ENCODE results near the gene RDH16.
"Not testable (repeated sequence)": the region's sequence is repeated elsewhere in the genome, so short reads cannot be mapped to it uniquely, and the experiment has no call there.

The RDH16 gene

GRCh38 chr12:56953314-56953713 lies 4.1 kb downstream of the RDH16 start:
- no peak for FAIRE-seq

GRCh38 chr12:56951582-56952339 lies 5.6 kb downstream of the RDH16 start:
- no peak for FAIRE-seq

- no peak for FAIRE-seq
These were observed 8.5 kb downstream of the RDH16 start for GRCh38 chr12:56948881-56949280.

GRCh38 chr12:56948457-56948777 lies 9.0 kb downstream of the RDH16 start:
- FAIRE-seq: no peak

GRCh38 chr12:56947633-56948456 lies 9.6 kb downstream of the RDH16 start:
- no peak for FAIRE-seq

GRCh38 chr12:56943878-56944277 lies 13.5 kb downstream of the RDH16 start:
- no peak for FAIRE-seq

- not testable (repeated sequence) for FAIRE-seq
These were observed 14.0 kb downstream of the RDH16 start for GRCh38 chr12:56943374-56943773.

- FAIRE-seq: no peak
These were observed 15.9 kb downstream of the RDH16 start for GRCh38 chr12:56941299-56942017.

GRCh38 chr12:56940942-56941298 lies 16.5 kb downstream of the RDH16 start:
- FAIRE-seq: not testable (repeated sequence)

GRCh38 chr12:56935752-56936151 lies 21.7 kb downstream of the RDH16 start:
- FAIRE-seq: no peak

- FAIRE-seq: no peak
These were observed 22.3 kb downstream of the RDH16 start for GRCh38 chr12:56935157-56935556.

- no peak for FAIRE-seq
These were observed 23.4 kb downstream of the RDH16 start, which contains the start of gene SDR9C7 for GRCh38 chr12:56933826-56934625. Gene SDR9C7, minus strand, starts transcription at chr12:56934408. Its CDS starts 147 bp downstream, at chr12:56934261.

GRCh38 chr12:56932867-56933266 lies 24.5 kb downstream of the RDH16 start:
- no peak for FAIRE-seq

- no peak for FAIRE-seq
These were observed 25.3 kb downstream of the RDH16 start for GRCh38 chr12:56932146-56932545.

GRCh38 chr12:56931474-56931978 lies 25.9 kb downstream of the RDH16 start:
- FAIRE-seq: no peak

GRCh38 chr12:56930241-56930640 lies 27.2 kb downstream of the RDH16 start:
- no peak for FAIRE-seq

GRCh38 chr12:56929780-56930179 lies 27.6 kb downstream of the RDH16 start:
- no peak for FAIRE-seq

- FAIRE-seq: no peak
These were observed 29.1 kb downstream of the RDH16 start for GRCh38 chr12:56928262-56928661.

GRCh38 chr12:56927281-56927680 lies 30.1 kb downstream of the RDH16 start:
- FAIRE-seq: no peak

- no peak for FAIRE-seq
These were observed 35.4 kb downstream of the RDH16 start for GRCh38 chr12:56922031-56922430.

- no peak for FAIRE-seq
These were observed 36.1 kb downstream of the RDH16 start for GRCh38 chr12:56921346-56921745.

GRCh38 chr12:56918139-56918538 lies 39.3 kb downstream of the RDH16 start:
- FAIRE-seq: not testable (repeated sequence)

- no peak for FAIRE-seq
These were observed 40.4 kb downstream of the RDH16 start for GRCh38 chr12:56916996-56917333.

Data from endometrium (tissue), 2 donors.